Keratinocyte (primary cell): ENCODE data around the gene ATP11B. TPM values are rescaled to one million over a fixed set of nuclear protein-coding genes. Genes with fewer than 3 reads are reported as not detected.

ENCODE experiments used
- DNase-seq: peaks from one replicate; pipeline ENCODE4 v3.0.0-alpha.2; 2011; ENCODE audit warnings: low read depth, missing footprints, low spot score
- FAIRE-seq: peaks from 2 replicates; lab custom pipeline; 2011; peaks lifted over from hg19 to GRCh38; lab: Jason Lieb, UNC
- H2AFZ ChIP-seq: 2 replicates; pipeline ENCODE4 v1.6.0; 2012; ENCODE audit warnings: low read length, control low read depth, inconsistent platforms; ENCODE audit not compliant: control insufficient read depth
- H3K27ac ChIP-seq: 2 replicates; pipeline ENCODE4 v1.5.1; 2011; ENCODE audit warnings: low read length; ENCODE audit not compliant: control insufficient read depth, insufficient read depth
- H3K27me3 ChIP-seq: 3 replicates; pipeline ENCODE4 v1.6.0; 2011; ENCODE audit warnings: low read length; ENCODE audit not compliant: control insufficient read depth, insufficient read depth; ENCODE audit errors: extremely low read depth
- H3K36me3 ChIP-seq, 2 experiments: 2 replicates in 1 of 2; 3 replicates in 1 of 2; pipeline ENCODE4 v1.5.1; 2011; ENCODE audit warnings: low read length in 2 of 2, mild to moderate bottlenecking in 1 of 2; ENCODE audit not compliant: control insufficient read depth in 2 of 2, insufficient read depth in 2 of 2; ENCODE audit errors: extremely low read depth in 1 of 2
- H3K4me1 ChIP-seq: 3 replicates; pipeline ENCODE4 v1.5.1; 2011; ENCODE audit warnings: low read length; ENCODE audit not compliant: control insufficient read depth, insufficient read depth; ENCODE audit errors: extremely low read depth
- H3K4me2 ChIP-seq: 3 replicates; pipeline ENCODE4 v1.6.0; 2011; ENCODE audit warnings: low read depth, low read length; ENCODE audit not compliant: control insufficient read depth, insufficient read depth; ENCODE audit errors: extremely low read depth
- H3K4me3 ChIP-seq, 3 experiments: fragments of 200-600 bp in 1 of 3; sonication (generic) in 1 of 3; 2 replicates in 2 of 3; 3 replicates in 1 of 3; pipeline ENCODE4 v1.5.1; 2011 to 2016; ENCODE audit warnings: low read length in 3 of 3, mild to moderate bottlenecking in 3 of 3, control low read depth in 2 of 3, inconsistent platforms in 1 of 3, low read depth in 1 of 3, mixed read lengths in 1 of 3, mixed run types in 1 of 3, moderate library complexity in 1 of 3; ENCODE audit not compliant: control insufficient read depth in 2 of 3, insufficient read depth in 2 of 3; ENCODE audit errors: extremely low read depth in 1 of 3
- H3K79me2 ChIP-seq: 2 replicates; pipeline ENCODE4 v1.6.0; 2012; ENCODE audit warnings: low read length; ENCODE audit not compliant: control insufficient read depth, insufficient read depth
- H3K9ac ChIP-seq: 3 replicates; pipeline ENCODE4 v1.6.0; 2011; ENCODE audit warnings: low read length; ENCODE audit not compliant: control insufficient read depth, insufficient read depth; ENCODE audit errors: extremely low read depth
- H3K9me1 ChIP-seq: 3 replicates; pipeline ENCODE4 v1.6.0; 2011; ENCODE audit warnings: low read length; ENCODE audit not compliant: control insufficient read depth, insufficient read depth; ENCODE audit errors: extremely low read depth
- H3K9me3 ChIP-seq: 2 replicates; pipeline ENCODE4 v1.5.1; 2012; ENCODE audit warnings: low read depth, low read length; ENCODE audit not compliant: control insufficient read depth
- H4K20me1 ChIP-seq: 3 replicates; pipeline ENCODE4 v1.6.0; 2011; ENCODE audit warnings: low read length; ENCODE audit not compliant: control insufficient read depth, insufficient read depth; ENCODE audit errors: extremely low read depth
- EZH2 ChIP-seq: IDR thresholded peaks from one replicate; pipeline ENCODE4 v1.6.1; 2012; ENCODE audit warnings: inconsistent platforms, mild to moderate bottlenecking, low read length, moderate library complexity
- dilution Hi-C: fragments of 300-500 bp; cut with MboI; formaldehyde crosslinking; loops from one replicate; pipeline ENCODE4 v1.7.0; 2020; ENCODE audit warnings: low sequenced_read_pairs; ENCODE audit not compliant: extremely low pct_ligation_motif_present
- polyA plus RNA-seq, 5 experiments: library from polyadenylated mRNA; depleted of rRNA in 3 of 5; stranded (reverse) in 3 of 5; stranded (forward) in 1 of 5; unstranded in 1 of 5; fragments of >200 nt; gene quantifications; 1 replicate in 1 of 5; 2 replicates in 3 of 5; 3 replicates in 1 of 5; pipeline versions ENCODE4 v1.2.1 to v1.2.3, GENCODE V29; 2011 to 2012; ENCODE audit warnings: missing spikeins in 2 of 5, low read depth in 1 of 5, low replicate concordance in 1 of 5
- TF ChIP-seq, protein P1 (sequence below), 3 experiments: IDR thresholded peaks in 1 of 3; conservative IDR thresholded peaks in 1 of 3; optimal IDR thresholded peaks in 1 of 3; 2 replicates in 2 of 3; 3 replicates in 1 of 3; pipeline versions ENCODE3 to v1.5.1; 2011; ENCODE audit warnings: low read length in 3 of 3, mild to moderate bottlenecking in 3 of 3, moderate library complexity in 2 of 3, control low read depth in 1 of 3, inconsistent platforms in 1 of 3; ENCODE audit not compliant: insufficient read depth in 2 of 3; ENCODE audit errors: extremely low read depth in 1 of 3

The ATP11B gene
- polyA plus RNA-seq, 1 donor (not counting 4 experiments of a cell fraction or from before 2014, with no cell fraction given) = 28.9 TPM

GRCh38 chr3:182837855-182838454, 44.7 kb downstream of the ATP11B start:
- Histone ChIP-seq H3K27ac (no peak overlapping the region), H3K4me1 (no peaks in the 10 kb centered on the region), H3K9ac (no peak overlapping the region), H3K4me3 (no peak overlapping the region), H3K27me3 (no peaks in the 10 kb centered on the region), H2AFZ (no peak overlapping the region), H4K20me1 (no peaks in the 10 kb centered on the region), H3K79me2 (no peaks in the 10 kb centered on the region), H3K9me3 (no peaks in the 10 kb centered on the region), H3K9me1 (no peaks in the 10 kb centered on the region), H3K4me2 (no peak overlapping the region), H3K36me3 (peaks cover 5 to 10% of the 10 kb centered on the region in 2 experiments)
- dilution Hi-C loops = no loop called here
- no peak for TF ChIP-seq EZH2
- TF ChIP-seq, protein P1, sequence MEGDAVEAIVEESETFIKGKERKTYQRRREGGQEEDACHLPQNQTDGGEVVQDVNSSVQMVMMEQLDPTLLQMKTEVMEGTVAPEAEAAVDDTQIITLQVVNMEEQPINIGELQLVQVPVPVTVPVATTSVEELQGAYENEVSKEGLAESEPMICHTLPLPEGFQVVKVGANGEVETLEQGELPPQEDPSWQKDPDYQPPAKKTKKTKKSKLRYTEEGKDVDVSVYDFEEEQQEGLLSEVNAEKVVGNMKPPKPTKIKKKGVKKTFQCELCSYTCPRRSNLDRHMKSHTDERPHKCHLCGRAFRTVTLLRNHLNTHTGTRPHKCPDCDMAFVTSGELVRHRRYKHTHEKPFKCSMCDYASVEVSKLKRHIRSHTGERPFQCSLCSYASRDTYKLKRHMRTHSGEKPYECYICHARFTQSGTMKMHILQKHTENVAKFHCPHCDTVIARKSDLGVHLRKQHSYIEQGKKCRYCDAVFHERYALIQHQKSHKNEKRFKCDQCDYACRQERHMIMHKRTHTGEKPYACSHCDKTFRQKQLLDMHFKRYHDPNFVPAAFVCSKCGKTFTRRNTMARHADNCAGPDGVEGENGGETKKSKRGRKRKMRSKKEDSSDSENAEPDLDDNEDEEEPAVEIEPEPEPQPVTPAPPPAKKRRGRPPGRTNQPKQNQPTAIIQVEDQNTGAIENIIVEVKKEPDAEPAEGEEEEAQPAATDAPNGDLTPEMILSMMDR (optimal IDR thresholded peaks at IDR 0.05 in 1 of 3, IDR thresholded peaks at IDR 0.05 in 1 of 3, conservative IDR thresholded peaks at IDR 0.05 in 1 of 3; ENCODE audit: extremely low read depth in 1 of 3, insufficient read depth in 2 of 3, low read length in 3 of 3) = no peak
- DNase-seq = no peak
- no peak for FAIRE-seq

- Histone ChIP-seq H3K27me3 (no peaks in the 10 kb centered on the region), H3K9me3 (no peaks in the 10 kb centered on the region), H3K79me2 (no peaks in the 10 kb centered on the region), H3K9me1 (no peaks in the 10 kb centered on the region), H3K36me3 (peaks cover 10% of the 10 kb centered on the region in 2 experiments), H3K9ac (no peak overlapping the region), H4K20me1 (no peaks in the 10 kb centered on the region), H3K4me3 (no peak overlapping the region), H3K27ac (no peak overlapping the region), H3K4me1 (no peaks in the 10 kb centered on the region), H3K4me2 (no peak overlapping the region), H2AFZ (no peak overlapping the region)
- TF ChIP-seq EZH2 = no peak
- TF ChIP-seq, protein P1 (optimal IDR thresholded peaks at IDR 0.05 in 1 of 3, IDR thresholded peaks at IDR 0.05 in 1 of 3, conservative IDR thresholded peaks at IDR 0.05 in 1 of 3; ENCODE audit: extremely low read depth in 1 of 3, insufficient read depth in 2 of 3, low read length in 3 of 3) = no peak
- dilution Hi-C loops = no loop called here
- DNase-seq (no peak), FAIRE-seq (no peak)
Measured at GRCh38 chr3:182843478-182843877, 50.2 kb downstream of the ATP11B start.
